H1 (cell line): ENCODE measurements around the gene FAM219A. TPM values are rescaled to one million over a fixed set of nuclear protein-coding genes. Genes with fewer than 3 reads are reported as not detected.

ENCODE experiments used
- ATF2 ChIP-seq: IDR thresholded peaks from 2 replicates; pipeline ENCODE4 v1.6.1; 2012; ENCODE audit warnings: low read length, inconsistent platforms
- BRCA1 ChIP-seq: IDR thresholded peaks from 2 replicates; pipeline ENCODE4 v1.6.1; 2012; ENCODE audit warnings: low read depth, low read length, improper control_type of control experiment
- CHD2 ChIP-seq: IDR thresholded peaks from 2 replicates; pipeline ENCODE4 v1.6.1; 2012; ENCODE audit warnings: low read length, improper control_type of control experiment
- CTBP2 ChIP-seq: IDR thresholded peaks from 2 replicates; pipeline ENCODE4 v1.7.0; 2011; ENCODE audit warnings: borderline replicate concordance, mild to moderate bottlenecking, moderate library complexity, mixed read lengths, low read length; ENCODE audit not compliant: insufficient read depth, insufficient read length
- EZH2 ChIP-seq: fragments of 200-600 bp; sonication (generic); IDR thresholded peaks from 2 replicates; pipeline ENCODE4 v1.7.1; 2012; ENCODE audit warnings: low read depth, mild to moderate bottlenecking, moderate library complexity, low read length, inconsistent platforms; ENCODE audit not compliant: severe bottlenecking
- NANOG ChIP-seq: IDR thresholded peaks from 2 replicates; pipeline ENCODE4 v1.6.1; 2011; ENCODE audit warnings: low read length, low read depth, mild to moderate bottlenecking, inconsistent platforms; ENCODE audit not compliant: insufficient read depth, poor library complexity, severe bottlenecking
- NRF1 ChIP-seq: IDR thresholded peaks from 2 replicates; pipeline ENCODE4 v1.6.1; 2011; ENCODE audit warnings: mild to moderate bottlenecking, low read depth, low read length, improper control_type of control experiment
- SP4 ChIP-seq: IDR thresholded peaks from 2 replicates; pipeline ENCODE4 v1.6.1; 2012; ENCODE audit warnings: low read length, inconsistent platforms
- SUZ12 ChIP-seq: fragments of 200-600 bp; sonication (generic); IDR thresholded peaks from 2 replicates; pipeline ENCODE4 v1.6.1; 2012; ENCODE audit warnings: mild to moderate bottlenecking, inconsistent platforms, low read length, moderate library complexity, mixed read lengths
- TCF12 ChIP-seq: IDR thresholded peaks from 2 replicates; pipeline ENCODE4 v1.6.1; 2011; ENCODE audit warnings: low read depth, mild to moderate bottlenecking, low read length
- polyA plus RNA-seq, 7 experiments: library from polyadenylated mRNA; depleted of rRNA in 3 of 7; stranded (reverse) in 5 of 7; unstranded in 2 of 7; fragments of >200 nt in 5 of 7; fragments of 200-250 nt in 2 of 7; gene quantifications; 1 replicate in 5 of 7; 2 replicates in 1 of 7; 4 replicates in 1 of 7; pipeline versions ENCODE4 v1.2.1 to v1.2.3, GENCODE V29; 2011 to 2013; ENCODE audit warnings: missing spikeins in 2 of 7, mixed read lengths in 2 of 7
- total RNA-seq: library from RNA; stranded (reverse); fragmentation: NEBNext Ultra II Directional; extraction: Animal tissue kit (Norgen Biotek cat#: 25700); gene quantifications from 2 replicates; pipeline ENCODE4 v1.2.1, GENCODE V29; 2021

The FAM219A gene
- total and polyA plus RNA-seq, 2 of the 8 experiments (the other 6 are each of a cell fraction or from before 2014, with no cell fraction given): 7.7 to 10.4 TPM

GRCh38 chr9:34452568-34452967 lies 5.8 kb downstream of the FAM219A start (continued):
- TF ChIP-seq CTBP2 (no peak), SP4 (no peak), EZH2 (no peak), ATF2 (no peak), NANOG (no peak), CHD2 (no peak), BRCA1 (no peak), TCF12 (no peak), NRF1 (no peak), SUZ12 (no peak)
